Activated CD4-positive, alpha-beta T cell treated with anti-CD3 and anti-CD28 coated beads, Interleukin-2, amount 10 ng/mL, durations not matched to agents 7 days and 5 days (primary cell): Measurements from ENCODE around the gene PLEKHG4. TPM values are rescaled to one million over a fixed set of nuclear protein-coding genes. Genes with fewer than 3 reads are reported as not detected.

Experiments
- CTCF ChIA-PET: fragments of 350-600 bp; sonication (Branson Sonifier 250); formaldehyde crosslinking; loops from one replicate; lab custom pipeline; 2021; ENCODE audit warnings: antibody characterized with exemption; lab: Charles Lee
- POLR2A ChIA-PET: fragments of 350-600 bp; sonication (Branson Sonifier 250); formaldehyde crosslinking; loops from one replicate; lab custom pipeline; 2021; ENCODE audit warnings: antibody characterized with exemption; lab: Charles Lee
- DNase-seq: peaks from one replicate; pipeline ENCODE4 v3.0.0-alpha.2; 2020
- H3K27ac Mint-ChIP-seq: one replicate; pipeline ENCODE4 v1.8.0; 2021; ENCODE audit warnings: mild to moderate bottlenecking, moderate library complexity, mixed read lengths
- H3K27me3 Mint-ChIP-seq: one replicate; pipeline ENCODE4 v1.8.0; 2021; ENCODE audit warnings: mixed read lengths
- H3K36me3 Mint-ChIP-seq: one replicate; pipeline ENCODE4 v1.8.0; 2021; ENCODE audit warnings: low read depth, mixed read lengths
- H3K4me1 Mint-ChIP-seq: one replicate; pipeline ENCODE4 v1.8.0; 2021; ENCODE audit warnings: mixed read lengths
- H3K4me3 Mint-ChIP-seq: one replicate; pipeline ENCODE4 v1.8.0; 2021; ENCODE audit warnings: mild to moderate bottlenecking, moderate library complexity, mixed read lengths
- H3K9me3 Mint-ChIP-seq: one replicate; pipeline ENCODE4 v1.8.0; 2021; ENCODE audit warnings: mixed read lengths
- total RNA-seq, 2 experiments: library from RNA; stranded (reverse); gene quantifications; one replicate each; pipeline ENCODE4 v1.2.3, GENCODE V29; 2021

Gene PLEKHG4
- total RNA-seq, 2 experiments from 2014 or later, result 15.7 TPM

DNA sequence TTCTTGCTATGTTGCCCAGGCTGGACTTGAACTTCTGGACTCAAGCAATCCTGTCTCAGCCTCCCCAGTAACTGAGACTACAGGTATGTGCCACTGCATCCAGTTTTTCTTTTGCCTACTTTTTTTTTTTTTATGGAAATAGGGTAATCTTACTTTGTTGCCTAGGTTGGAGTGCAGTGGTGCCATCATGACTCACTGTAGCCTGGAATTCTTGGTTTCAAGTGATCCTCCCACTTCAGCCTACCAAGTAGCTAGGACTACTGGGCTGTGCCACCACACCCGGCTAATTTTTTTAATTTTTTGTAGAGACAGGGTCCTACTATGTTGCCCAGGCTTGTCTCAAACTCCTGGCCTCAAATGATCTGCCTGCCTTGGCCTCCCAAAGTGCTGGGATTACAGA, 57.3 kb downstream of the PLEKHG4 start:
- H3K27me3 Mint-ChIP-seq, result peaks cover 8% of the 10 kb centered on the region
- DNase-seq, result no peak
- no peak overlapping the region for H3K4me3 Mint-ChIP-seq
- peaks cover 9% of the 10 kb centered on the region for H3K9me3 Mint-ChIP-seq
- no peaks in the 10 kb centered on the region for H3K4me1 Mint-ChIP-seq
- H3K36me3 Mint-ChIP-seq, result no peaks in the 10 kb centered on the region
- H3K27ac Mint-ChIP-seq, result no peak overlapping the region
- ChIA-PET POLR2A (no interaction called here), CTCF (interaction anchor here (1.2 kb wide), 2 partner anchors 10 to 87 kb away, joined by 3 read pairs; partner anchors contain the start of genes KCTD19 and LRRC36)

Other genes with a start within 250 kb of the PLEKHG4 start
- 10 to 100 TPM; 15.2 to 19.0 TPM for gene PHAF1, start 169.6 kb upstream of the PLEKHG4 start, total RNA-seq
- gene B3GNT9, start 128.5 kb upstream of the PLEKHG4 start, total RNA-seq, result 1 to 10 TPM; 7.1 to 7.2 TPM
- gene TRADD, start 119.6 kb upstream of the PLEKHG4 start, total RNA-seq, result 10 to 100 TPM; 47.2 to 57.5 TPM
- 10 to 100 TPM; 35.7 to 46.6 TPM for gene FBXL8, start 119.6 kb upstream of the PLEKHG4 start, total RNA-seq
- gene HSF4, start 114.8 kb upstream of the PLEKHG4 start, total RNA-seq, result 10 to 100 TPM; 49.6 to 58.1 TPM
- gene NOL3, start 109.0 kb upstream of the PLEKHG4 start, total RNA-seq, result 10 to 100 TPM in 1 of 2 experiments, 1 to 10 TPM in 1; 8.9 to 13.3 TPM
- gene MATCAP1, start 95.6 kb upstream of the PLEKHG4 start, total RNA-seq, result 10 to 100 TPM; 47.5 to 51.4 TPM
- not detected for gene EXOC3L1, start 89.4 kb upstream of the PLEKHG4 start, total RNA-seq
- 100 to 1,000 TPM; 114 to 120 TPM for gene E2F4, start 87.4 kb upstream of the PLEKHG4 start, total RNA-seq
- gene ELMO3, start 80.4 kb upstream of the PLEKHG4 start, total RNA-seq, result 1 to 10 TPM; 6.2 to 6.3 TPM
- 10 to 100 TPM; 25.8 to 40.8 TPM for gene TMEM208, start 52.4 kb upstream of the PLEKHG4 start, total RNA-seq
- gene FHOD1, start 32.1 kb upstream of the PLEKHG4 start, total RNA-seq, result 10 to 100 TPM; 59.2 to 62.0 TPM
- gene SLC9A5, start 30.6 kb upstream of the PLEKHG4 start, total RNA-seq, result 1 to 10 TPM; 1.5 to 2.0 TPM
- not detected for gene KCTD19, start 47.2 kb downstream of the PLEKHG4 start, total RNA-seq
- gene LRRC36, start 47.3 kb downstream of the PLEKHG4 start, total RNA-seq, result not detected
- gene TPPP3, start 114.0 kb downstream of the PLEKHG4 start, total RNA-seq, result not detected
- gene ZDHHC1, start 136.9 kb downstream of the PLEKHG4 start, total RNA-seq, result under 1 TPM; 0.22 to 0.29 TPM
- not detected for gene HSD11B2, start 151.6 kb downstream of the PLEKHG4 start, total RNA-seq
- gene ATP6V0D1, start 201.6 kb downstream of the PLEKHG4 start, total RNA-seq, result 10 to 100 TPM; 52.1 to 60.3 TPM
- not detected for gene AGRP, start 204.0 kb downstream of the PLEKHG4 start, total RNA-seq
- 10 to 100 TPM; 12.8 to 15.8 TPM for gene RIPOR1, start 249.3 kb downstream of the PLEKHG4 start, total RNA-seq